ENCODE measurements around the gene TTLL1.

The TTLL1 gene

DNA sequence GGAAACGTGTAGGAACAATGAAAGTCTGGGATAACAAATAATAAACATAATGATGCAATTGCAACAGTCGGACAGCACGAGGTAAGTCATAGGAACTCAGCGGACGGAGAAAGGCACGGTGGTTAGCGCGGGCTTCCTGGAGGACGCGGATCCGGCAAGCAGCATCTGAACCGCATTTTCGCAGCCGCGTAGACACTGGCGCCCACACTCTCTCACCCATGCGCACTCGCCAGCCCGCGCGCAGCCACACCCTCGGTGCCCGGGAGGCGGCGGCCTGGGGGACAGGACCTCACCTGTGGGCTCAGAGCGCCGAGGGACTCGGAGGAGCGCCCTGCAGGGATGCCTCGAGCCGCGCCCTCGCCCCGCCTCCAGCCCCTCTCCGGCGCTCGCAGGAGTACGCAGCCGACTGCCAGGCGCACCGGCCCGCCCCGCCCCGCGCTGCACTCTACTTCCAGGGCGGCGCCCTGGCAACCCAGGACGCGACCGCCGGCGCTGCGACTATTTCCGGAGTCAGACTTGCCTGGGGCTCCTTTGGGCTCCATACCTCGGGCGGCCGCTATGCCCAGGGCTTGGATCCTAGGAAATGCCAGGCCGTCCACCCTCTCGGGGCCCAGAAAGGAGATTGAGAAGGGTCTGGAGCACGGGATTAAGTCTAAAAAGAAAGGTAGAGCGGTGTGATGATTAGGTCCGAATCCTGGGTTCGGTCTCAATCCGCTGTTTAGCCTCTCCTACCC lies at the start of gene TTLL1:
Gene TTLL1, minus strand, starts transcription at position 408 of the 734 bp plus-strand sequence. CDS start 13,805 bp downstream, outside the sequence.
- DNase-seq (ENCODE audit: low spot score) = peak; percentile 84

DNA sequence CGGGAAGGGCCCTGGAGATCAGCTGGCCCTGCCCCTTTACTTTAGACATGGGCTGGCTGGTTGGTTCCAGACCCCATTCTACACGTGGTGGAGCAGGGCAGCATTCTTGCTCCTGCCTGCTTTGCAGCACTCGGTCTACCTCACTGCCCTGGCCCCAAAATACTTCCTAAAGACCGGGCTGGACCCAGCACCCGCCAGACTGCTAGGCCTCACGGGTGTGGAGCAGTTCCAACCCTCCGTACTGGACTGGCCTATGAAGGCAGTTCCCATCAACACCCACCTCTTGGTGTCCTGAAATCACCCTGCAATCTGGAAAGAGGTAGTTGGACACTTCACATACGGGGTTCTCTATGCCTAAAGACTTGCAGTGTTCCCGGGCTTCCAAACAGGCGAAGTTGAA lies 47.6 kb upstream of the TTLL1 start:
- no peak for DNase-seq (ENCODE audit: low spot score)

DNA sequence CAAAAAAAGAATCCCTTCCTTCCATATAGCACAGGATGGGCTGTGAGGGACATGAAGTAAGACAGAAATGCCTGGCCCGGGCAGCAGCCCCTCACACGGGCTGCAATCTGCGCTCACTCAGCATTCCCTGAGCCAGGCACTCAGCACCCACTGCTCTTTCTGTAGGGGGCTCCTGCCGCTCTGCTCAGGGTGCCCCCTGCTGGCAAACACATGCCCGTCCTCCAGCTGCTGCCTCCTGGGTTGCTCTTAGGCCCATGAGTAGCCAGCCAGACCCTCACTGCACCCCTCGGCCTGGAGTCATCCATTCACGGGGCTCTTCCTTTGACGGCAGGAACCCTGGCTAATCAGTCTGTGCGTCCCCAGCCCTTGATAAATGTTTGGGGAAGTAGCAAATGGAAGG lies 47.1 kb upstream of the TTLL1 start:
- DNase-seq (ENCODE audit: low spot score) = peak; percentile 37

DNA sequence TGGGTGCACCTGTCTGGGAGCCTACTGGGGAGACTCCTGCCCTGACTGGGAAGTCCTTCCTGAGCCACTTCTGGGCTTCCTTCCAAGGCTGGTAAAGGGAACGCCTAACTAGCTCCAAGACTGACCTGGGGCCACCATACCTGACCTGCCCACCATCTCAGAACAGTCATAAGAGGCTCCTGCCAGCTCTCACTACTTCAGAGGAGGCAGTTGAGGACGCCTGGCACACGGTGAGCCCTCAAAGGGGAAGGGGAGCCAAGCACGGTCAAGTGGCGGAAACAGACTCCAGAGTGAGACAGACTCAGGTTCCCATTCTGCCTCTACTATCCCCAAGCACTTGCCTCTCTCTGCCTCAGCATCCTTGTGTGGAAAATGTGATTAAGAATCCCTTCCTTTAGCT lies 46.4 kb upstream of the TTLL1 start:
- DNase-seq (ENCODE audit: low spot score) = no peak

DNA sequence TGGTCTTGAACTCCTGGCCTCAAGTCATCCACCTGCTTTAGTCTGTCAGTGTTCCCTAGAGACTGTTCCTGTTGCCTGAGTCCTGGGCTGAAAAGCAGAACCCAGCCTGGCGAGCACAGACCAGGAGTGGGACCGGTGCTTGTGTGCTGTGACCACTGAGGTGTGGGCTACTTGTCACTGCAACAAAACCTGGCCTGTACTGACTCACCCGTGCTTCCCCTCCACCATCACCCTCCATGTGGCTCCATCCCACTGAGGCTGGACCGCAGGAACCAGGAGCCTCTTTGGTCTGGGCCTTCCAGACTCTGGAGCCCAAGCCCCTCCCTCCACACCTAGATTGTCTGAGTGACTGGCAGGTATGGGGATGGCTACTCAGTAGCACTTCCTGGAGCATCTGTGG lies 45.4 kb upstream of the TTLL1 start:
- no peak for DNase-seq (ENCODE audit: low spot score)

DNA sequence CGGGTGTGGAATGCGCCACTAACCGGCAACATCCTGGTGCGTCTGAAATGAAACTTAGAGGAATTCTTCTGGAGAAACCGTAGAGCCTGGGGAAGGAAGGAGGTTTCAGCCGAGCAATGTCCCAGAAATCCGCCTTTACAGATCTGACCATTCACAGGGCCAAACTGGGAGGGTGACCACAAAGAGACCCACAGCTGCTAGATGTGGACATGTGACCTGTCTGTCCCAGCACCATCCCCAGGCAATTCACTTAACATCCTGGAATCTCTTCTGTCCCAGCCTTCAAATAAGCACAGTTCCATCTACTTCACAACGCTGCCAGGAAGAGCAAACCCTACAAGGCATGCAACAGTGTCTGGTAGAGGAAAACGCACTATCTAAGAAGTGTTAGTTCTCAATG lies 44.2 kb upstream of the TTLL1 start:
- DNase-seq (ENCODE audit: low spot score) = no peak

DNA sequence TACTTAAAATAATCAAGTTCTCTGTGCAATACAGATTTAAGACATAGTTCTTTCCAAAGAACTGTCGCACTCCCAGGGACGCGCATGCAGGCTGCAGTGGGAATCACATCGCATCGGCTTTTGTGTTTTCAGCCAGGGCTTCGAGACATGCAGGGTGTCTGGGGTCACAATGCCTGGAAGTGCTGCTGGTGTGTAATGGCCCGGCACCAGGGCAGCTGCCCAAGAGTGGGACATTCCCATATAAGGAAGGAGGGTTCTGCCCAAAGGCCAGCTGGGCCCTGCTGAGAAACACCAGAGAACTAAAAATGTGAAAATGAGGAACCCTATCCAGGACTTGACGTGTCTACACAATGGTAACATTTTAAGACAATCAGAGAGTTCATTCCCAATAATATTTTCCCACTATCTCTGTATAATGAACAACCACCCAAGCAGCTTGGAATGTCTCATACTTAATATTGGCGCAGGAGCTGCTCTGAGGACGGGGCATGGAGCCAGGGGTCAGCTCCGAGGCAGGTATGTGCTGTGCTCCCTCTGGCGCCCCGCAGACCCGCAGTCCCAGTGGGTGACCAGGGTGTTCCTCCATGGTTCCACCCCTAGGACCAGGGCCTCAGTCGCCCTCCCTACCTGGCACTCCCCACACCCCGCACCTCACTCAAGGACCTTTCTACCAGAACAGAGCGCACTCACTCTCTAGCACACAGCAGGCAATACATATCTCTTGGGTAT lies 42.7 kb upstream of the TTLL1 start:
- no peak for DNase-seq (ENCODE audit: low spot score)

DNA sequence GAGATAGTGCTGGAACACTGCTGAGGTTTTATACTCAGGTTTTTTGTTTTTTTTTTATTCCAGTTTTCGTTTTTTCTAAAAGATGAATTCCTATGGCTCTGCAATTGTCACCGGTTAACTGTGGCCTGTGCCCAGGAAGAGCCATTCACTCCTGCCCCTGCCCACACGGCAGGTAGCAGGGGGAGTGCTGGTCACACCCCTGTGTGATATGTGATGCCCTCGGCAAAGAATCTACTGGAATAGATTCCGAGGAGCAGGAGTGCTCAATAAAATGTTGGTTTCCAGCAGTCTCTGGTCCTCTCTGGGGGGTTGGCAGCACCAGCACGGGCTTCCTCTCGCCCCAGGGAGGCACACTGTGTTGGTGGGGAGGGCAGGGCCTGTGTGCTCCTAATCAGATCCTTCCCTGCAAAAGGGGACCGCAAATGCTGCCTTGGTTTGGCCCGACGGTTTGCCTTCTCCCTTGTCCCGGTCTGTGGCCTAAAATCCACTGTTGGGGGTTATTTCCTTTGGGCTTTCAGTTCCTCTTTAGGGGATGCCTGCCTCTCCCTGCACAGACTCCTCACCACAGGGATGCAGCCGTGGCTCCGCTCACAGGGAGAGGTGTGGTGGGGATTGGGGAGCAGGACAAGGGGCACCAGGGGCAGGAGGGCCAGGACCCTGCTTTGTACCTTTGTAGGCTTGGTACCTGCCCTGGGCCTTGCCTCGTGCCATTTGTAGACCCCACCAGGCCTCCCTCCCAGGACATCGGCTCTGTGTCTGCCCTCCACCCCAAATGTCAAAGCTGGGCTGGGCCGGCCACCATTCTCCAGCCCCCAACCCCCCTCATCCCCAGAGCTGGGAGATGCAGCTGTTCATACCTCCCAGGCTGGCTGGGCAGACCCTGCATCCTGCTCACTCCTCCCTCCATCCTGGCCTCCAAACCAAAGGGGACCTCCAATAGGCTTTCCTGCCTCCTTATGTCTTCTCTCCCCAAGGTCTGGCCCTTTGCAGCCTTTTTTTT lies 40.5 kb upstream of the TTLL1 start:
- DNase-seq (ENCODE audit: low spot score) = no peak

DNA sequence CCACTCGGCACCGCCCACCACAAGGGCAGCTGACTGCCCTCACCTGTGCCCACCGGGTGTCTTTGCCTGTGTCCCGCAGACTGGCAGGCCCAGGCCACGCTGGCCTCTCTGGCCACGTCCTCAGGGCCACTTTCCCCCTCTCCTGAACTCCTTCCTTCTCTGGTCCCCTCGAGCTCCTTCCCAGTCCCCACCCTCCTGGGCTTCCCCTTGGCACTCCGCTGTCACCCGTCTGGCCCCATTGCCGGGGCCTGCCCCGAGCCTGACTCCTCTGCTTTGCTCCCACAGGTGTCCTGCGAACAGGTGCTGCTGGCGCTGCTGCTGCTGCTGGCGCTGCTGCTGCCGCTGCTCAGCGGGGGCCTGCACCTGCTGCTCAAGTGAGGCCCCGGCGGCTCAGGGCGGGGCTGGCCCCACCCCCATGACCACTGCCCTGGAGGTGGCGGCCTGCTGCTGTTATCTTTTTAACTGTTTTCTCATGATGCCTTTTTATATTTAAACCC lies 39.8 kb upstream of the TTLL1 start:
- DNase-seq (ENCODE audit: low spot score) = no peak

DNA sequence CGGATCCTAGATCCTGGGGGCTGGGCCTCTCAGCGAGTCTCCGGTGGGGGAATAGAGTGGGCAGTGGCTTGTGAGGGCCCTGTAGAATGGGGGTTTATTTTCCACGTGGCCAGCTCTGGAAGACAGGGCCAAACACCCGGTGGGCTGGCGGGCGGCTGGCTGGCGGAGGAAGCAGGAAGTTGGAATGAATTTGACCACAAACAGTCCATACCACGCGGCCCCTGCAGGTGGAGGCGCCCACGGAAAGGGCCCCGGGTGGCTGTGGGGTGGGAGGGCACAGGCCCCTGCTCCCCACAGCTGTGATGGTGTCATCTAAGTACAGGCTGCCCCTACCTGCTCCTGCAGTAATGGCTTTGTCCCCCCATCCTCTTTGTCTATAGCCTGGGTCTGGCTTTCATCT lies 38.9 kb upstream of the TTLL1 start:
- no peak for DNase-seq (ENCODE audit: low spot score)

DNA sequence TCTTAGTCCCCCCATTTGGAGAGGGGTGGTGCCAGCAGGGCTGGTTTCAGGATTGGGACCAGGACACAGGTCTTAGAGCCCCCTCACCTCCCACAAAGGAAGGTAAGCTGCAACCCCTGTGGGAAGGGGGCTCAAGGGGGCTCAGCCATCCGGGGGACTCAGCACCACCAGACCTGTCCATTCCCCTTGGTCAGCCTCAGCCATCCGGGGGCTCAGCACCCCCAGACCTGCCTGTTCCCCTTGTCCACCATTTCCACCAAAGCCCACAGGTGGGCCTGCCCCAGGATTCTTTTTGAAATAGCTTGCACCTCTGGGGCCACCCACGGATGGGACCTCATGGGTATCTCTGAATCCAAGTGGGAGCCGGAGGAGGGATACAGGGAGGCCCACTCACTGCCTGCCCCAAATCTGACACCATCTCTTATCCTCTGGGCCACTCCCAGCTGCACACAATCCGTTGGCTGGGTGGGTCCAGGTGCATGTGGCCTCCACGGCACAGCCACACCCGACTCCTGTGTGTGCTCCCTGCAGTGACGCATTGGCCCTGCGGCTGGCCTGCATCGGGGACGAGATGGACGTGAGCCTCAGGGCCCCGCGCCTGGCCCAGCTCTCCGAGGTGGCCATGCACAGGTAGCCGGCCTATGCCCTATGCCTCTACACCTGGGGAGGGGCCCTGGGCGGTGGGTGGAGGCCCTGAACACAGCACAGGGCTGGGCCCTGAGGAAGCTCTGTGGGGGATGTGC lies 38.1 kb upstream of the TTLL1 start:
- no peak for DNase-seq (ENCODE audit: low spot score)

DNA sequence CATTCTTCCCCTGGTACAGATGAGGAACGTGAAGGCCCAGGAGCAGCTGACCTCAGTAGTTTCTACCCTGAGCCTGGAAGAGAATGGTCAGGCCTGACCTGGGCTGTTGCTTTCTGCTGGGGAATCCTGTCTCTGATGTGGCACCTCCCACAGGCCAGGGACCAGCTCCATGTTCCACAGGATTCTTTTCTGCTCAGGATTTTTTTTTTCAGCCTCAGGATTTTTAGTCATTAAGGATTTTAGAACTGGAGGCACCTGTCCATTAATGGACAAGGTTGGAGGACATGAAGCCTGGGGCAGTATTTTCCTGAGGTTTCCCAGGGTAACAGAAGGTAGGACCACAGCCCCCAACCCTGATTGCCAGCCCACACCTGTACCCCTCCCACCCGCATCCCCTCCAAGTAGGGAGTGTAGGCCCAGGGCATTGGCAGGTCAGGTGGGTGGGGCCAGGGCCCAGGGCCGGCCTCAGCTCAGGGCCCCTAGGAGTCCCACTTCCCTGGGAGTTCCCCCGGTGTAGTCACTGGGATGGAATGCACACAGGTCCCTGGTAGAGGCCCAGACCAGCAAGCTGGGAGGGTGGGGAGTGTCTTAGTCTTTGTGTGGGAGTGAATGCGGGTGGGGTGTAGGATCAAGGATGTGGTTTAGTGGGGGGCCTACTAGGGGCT lies 37.4 kb upstream of the TTLL1 start:
- no peak for DNase-seq (ENCODE audit: low spot score)

DNA sequence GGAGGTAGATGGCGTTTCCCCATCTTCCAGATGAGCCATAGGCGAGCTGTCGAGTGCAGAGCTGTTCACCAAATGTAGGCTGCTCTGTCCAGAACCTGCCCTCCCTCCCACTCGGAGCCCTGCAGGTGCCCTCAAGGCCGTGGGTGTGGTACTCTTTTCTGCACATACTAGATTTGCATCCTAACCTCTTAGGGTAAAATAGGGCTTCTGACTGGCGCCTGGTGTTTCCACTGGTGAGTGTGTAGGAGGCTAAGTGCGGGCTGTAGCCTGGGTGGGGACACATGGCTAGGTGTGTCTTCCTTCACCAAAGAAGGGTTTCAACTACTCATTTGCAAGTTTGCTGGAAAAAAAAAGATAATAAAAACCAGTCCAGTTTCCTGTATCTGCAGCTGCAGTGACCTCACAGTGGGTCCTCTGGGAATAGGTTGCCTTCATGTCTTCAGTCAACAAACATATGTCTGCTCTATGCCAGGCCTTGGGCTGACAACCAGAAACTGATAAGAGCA lies 29.8 kb upstream of the TTLL1 start:
- no peak for DNase-seq (ENCODE audit: low spot score)

DNA sequence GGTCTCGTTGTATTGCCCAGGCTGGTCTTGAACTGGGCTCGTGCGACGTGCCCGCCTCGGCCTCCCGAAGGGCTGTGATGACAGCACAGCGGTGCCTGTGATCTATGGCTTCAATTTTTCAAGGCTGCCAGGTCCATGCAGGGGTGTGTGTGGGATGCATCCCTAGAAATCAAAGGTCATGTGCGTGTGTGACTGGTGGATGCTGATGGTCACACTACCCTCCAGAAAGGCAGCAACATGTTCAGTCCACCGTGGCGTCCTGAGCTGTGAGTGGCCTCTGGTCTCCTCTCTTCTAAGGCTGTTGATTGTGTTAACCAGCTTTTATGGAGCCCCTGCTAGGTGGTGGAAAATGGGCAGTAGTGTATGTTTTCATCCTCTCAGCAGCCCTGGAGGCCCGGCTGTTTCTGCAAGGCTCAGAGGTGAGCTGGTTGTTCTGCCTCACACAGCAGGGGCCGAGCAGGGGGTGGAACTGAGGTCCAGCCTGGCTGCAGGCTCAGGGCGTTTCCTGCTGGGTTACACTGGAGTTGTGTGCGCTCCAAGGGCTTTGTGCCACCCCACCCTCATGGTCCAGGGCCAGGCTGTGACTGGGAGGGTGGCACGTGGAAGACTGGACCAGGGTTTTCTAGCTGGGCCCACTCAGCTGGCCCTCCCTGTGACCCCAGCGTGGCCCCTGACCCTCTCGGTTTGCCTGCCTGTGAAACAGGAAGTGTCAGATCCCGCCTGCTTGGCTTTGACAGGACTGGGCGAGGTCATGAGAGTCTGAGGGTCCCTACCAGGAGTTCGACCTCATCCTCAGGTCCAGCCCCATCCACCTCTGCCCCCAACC lies 29.0 kb upstream of the TTLL1 start:
- DNase-seq (ENCODE audit: low spot score) = no peak

DNA sequence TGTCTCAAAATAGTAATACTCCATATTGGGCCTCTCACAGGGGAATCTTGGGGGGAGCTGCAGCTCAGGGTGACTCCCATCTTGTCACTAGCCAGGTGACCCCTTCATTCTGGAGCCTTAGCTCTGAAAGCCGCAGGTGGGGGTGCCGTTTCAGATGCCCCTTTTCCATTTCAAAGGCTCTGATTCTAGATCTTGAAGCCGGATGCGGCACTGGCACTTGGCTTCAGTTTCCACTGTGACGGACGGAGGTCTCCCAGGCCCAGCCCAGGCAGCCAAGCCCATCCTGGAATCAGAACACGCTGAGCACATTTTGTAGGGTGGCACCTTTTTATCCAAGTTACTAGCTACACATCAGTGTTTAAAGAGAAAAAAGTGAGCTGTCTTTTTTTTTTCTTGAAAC lies 27.7 kb upstream of the TTLL1 start:
- DNase-seq (ENCODE audit: low spot score) = no peak

DNA sequence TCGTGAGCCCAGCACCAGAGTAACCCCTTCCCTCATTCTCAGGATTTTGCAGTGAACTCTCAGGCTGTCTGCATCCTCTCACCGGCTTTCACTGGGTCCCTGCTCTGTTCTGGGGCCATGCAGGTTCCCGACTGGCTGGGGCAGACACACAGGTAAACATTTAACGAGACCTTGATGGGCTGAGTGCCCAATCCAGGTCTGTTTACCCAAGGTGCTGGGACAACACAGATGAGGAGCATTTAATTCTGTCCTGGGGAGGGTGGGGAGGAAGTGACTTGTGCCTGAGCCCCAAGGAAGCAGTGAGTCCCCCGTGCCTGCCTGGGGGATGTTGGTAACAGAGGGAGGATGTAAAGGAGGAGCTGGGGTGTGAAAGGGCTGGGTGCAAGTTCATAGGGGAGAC lies 25.8 kb upstream of the TTLL1 start:
- no peak for DNase-seq (ENCODE audit: low spot score)

DNA sequence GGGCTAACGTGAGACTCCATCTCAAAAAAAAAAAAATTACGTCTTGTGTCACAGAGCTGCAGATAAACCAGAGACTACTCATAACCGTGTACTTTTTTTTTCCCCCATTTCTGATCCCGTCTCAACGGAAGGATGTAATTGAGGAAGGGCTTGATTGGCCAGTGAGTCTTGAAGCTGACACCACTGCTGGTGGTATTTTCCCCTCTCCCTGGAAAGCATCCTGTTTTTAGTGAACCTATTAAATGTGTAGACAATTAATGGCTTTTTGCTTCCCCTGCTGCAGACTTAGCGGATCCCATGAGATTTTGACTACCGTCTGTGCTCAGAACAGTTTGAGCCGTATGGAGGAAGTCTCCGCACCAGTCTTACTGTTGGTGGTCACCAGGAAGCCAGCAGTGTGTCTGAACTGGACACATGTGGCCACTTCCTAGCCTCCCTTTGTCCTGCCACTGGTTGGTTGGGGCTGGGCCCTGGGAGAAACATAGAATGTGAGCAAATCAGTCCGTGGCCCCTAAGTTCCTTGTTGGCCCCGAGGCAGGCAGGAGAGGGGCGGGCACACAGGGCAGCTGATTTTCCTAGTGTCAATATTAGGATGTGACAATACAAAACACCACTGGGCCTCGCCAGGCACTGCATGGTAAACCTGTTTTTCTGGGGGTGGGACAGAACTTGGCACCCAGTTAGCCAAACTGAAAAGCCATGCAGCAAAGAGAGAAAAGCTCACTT lies 24.5 kb upstream of the TTLL1 start:
- DNase-seq (ENCODE audit: low spot score) = no peak

DNA sequence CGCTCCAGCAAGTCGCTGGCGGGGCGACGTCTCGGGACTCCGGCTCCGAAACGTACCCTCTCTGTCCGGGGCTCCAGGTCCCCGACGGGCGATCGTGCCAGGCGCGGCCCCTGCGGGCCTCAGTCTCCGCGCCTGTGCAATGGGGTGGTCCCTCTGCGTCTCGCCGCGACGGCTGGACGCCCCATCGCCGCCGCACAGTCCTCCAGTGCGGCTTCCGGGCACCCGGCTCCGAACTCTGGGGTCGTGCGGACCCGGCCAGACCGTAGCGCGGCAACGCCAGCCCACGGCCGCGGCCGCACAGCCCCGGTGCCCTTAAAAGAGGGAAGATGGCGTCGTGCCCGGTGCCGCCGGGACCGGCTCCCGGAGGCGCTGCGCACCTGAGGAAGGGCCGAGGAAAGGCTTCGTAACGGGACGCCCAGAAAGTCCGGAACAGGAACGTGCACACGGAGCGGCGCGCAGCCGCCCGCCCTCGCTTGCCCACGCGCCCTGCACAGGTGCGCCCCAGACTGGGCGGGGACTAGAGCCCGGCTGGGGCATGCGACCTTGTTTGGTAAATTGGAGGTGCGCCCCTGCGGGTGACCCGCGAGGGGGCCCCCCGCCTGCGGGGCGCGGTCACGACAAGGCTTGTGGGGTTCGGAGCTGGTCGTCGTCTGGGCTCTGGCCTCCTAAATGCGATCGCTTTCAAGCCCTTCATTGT lies 21.9 kb upstream of the TTLL1 start:
- DNase-seq (ENCODE audit: low spot score) = peak; percentile 45

All from CD4-positive, alpha-beta T cell treated with Interleukin-15 for 4 hours (primary cell).